GM12878 (cell line): ENCODE measurements around the gene NTM. TPM values are rescaled to one million over a fixed set of nuclear protein-coding genes. Genes with fewer than 3 reads are reported as not detected.

Source experiments
- ATAC-seq: fragments of 200-7000 bp; cut with Tn5 transposase; 3 replicates; pipeline ENCODE4 v1.9.1; 2020; ENCODE audit warnings: mild to moderate bottlenecking, moderate library complexity
- BruUV-seq: library from RNA; stranded (reverse); fragments of 400-500 nt; replicated peaks from 2 replicates; lab custom pipeline; 2021; lab: Mats Ljungman, UMichigan
- CTCF ChIA-PET: fragments of 300-600 bp; sonication (Branson Sonifier 250); formaldehyde crosslinking; extraction: SDS; loops from one replicate; lab custom pipeline; 2021; ENCODE audit warnings: inconsistent platforms; lab: Yijun Ruan, JAX
- POLR2A ChIA-PET: fragments of 350-600 bp; formaldehyde crosslinking; extraction: SDS; loops from one replicate; lab custom pipeline; 2021; ENCODE audit warnings: inconsistent platforms; lab: Charles Lee
- RAD21 ChIA-PET: fragments of 300-600 bp; sonication (Branson Sonifier 250); formaldehyde crosslinking; loops from one replicate; lab custom pipeline; 2023; ENCODE audit warnings: antibody characterized with exemption; ENCODE audit not compliant: unreplicated experiment; lab: Charles Lee
- SMC1A ChIA-PET: fragments of 300-600 bp; sonication (Branson Sonifier 250); formaldehyde crosslinking; loops from one replicate; lab custom pipeline; 2023; ENCODE audit not compliant: unreplicated experiment, uncharacterized antibody; lab: Charles Lee
- DNase-seq: peaks from one replicate; pipeline ENCODE4 v3.0.0-alpha.2; 2011; ENCODE audit warnings: low read depth, low spot score
- FAIRE-seq: peaks from 3 replicates; lab custom pipeline; 2011; peaks lifted over from hg19 to GRCh38; lab: Jason Lieb, UNC
- H2AFZ ChIP-seq: 2 replicates; pipeline ENCODE4 v1.6.0; 2011; ENCODE audit warnings: low read depth, low read length, control low read depth; ENCODE audit not compliant: control insufficient read depth
- H3K27ac ChIP-seq: 2 replicates; pipeline ENCODE4 v1.5.1; 2011; ENCODE audit warnings: control low read depth; ENCODE audit not compliant: control insufficient read depth, insufficient read depth
- H3K27me3 ChIP-seq, 2 experiments: replicated peaks in 1 of 2; 2 replicates each; pipeline versions ENCODE4 v1.6.0 to v1.6.1; 2011; ENCODE audit warnings: low read length in 1 of 2; ENCODE audit not compliant: control insufficient read depth in 2 of 2, insufficient read depth in 2 of 2
- H3K36me3 ChIP-seq, 2 experiments: 2 replicates each; pipeline ENCODE4 v1.5.1; 2011; ENCODE audit warnings: low read length in 1 of 2; ENCODE audit not compliant: control insufficient read depth in 2 of 2, insufficient read depth in 2 of 2
- H3K4me1 ChIP-seq: 2 replicates; pipeline ENCODE4 v1.6.1; 2011; ENCODE audit warnings: mild to moderate bottlenecking, low read length, moderate library complexity, mixed read lengths; ENCODE audit not compliant: control insufficient read depth, insufficient read depth
- H3K4me2 ChIP-seq: 2 replicates; pipeline ENCODE4 v1.6.0; 2011; ENCODE audit warnings: control low read depth; ENCODE audit not compliant: control insufficient read depth, insufficient read depth
- H3K4me3 ChIP-seq: fragments of 200-600 bp; sonication (generic); 2 replicates; pipeline ENCODE4 v1.5.1; 2016
- H3K79me2 ChIP-seq: 2 replicates; pipeline ENCODE4 v1.6.0; 2011; ENCODE audit warnings: low read length; ENCODE audit not compliant: control insufficient read depth, insufficient read depth
- H3K9ac ChIP-seq: 2 replicates; pipeline ENCODE4 v1.8.0; 2011; ENCODE audit warnings: low read length, control low read depth, mixed read lengths; ENCODE audit not compliant: control insufficient read depth, insufficient read depth
- H3K9me3 ChIP-seq: replicated peaks from 3 replicates; pipeline ENCODE4 v1.5.1; 2011; ENCODE audit warnings: mild to moderate bottlenecking, low read length; ENCODE audit not compliant: control insufficient read depth, insufficient read depth
- H4K20me1 ChIP-seq: 2 replicates; pipeline ENCODE4 v1.6.0; 2011; ENCODE audit not compliant: control insufficient read depth, insufficient read depth
- BHLHE40 ChIP-seq, 2 experiments: fragments of 450-650 bp in 1 of 2; IDR thresholded peaks; 2 replicates each; pipeline ENCODE4 v1.6.1; 2011 to 2017; ENCODE audit warnings: low read depth in 2 of 2, borderline replicate concordance in 1 of 2, improper control_type of control experiment in 1 of 2, low read length in 1 of 2, mild to moderate bottlenecking in 1 of 2
- CBX5 ChIP-seq: sonication (generic); IDR thresholded peaks from 2 replicates; pipeline ENCODE4 v1.6.1; 2016; ENCODE audit warnings: low read depth, moderate library complexity, mild to moderate bottlenecking, inconsistent platforms
- CHD4 ChIP-seq: fragments of 200-600 bp; sonication (generic); IDR thresholded peaks from 2 replicates; pipeline ENCODE4 v1.6.1; 2016; ENCODE audit warnings: mild to moderate bottlenecking
- CREM ChIP-seq: IDR thresholded peaks from 2 replicates; pipeline ENCODE4 v1.6.1; 2014; ENCODE audit warnings: antibody characterized with exemption, low read depth
- ELK1 ChIP-seq: IDR thresholded peaks from 2 replicates; pipeline ENCODE4 v1.6.1; 2012; ENCODE audit warnings: low read depth, low read length, improper control_type of control experiment
- FOS ChIP-seq: IDR thresholded peaks from 3 replicates; pipeline ENCODE4 v1.6.1; 2011; ENCODE audit warnings: borderline replicate concordance; ENCODE audit not compliant: insufficient read length; ENCODE audit errors: extremely low read depth
- HDAC2 ChIP-seq: fragments of 200-600 bp; sonication (generic); IDR thresholded peaks from 2 replicates; pipeline ENCODE4 v1.6.1; 2017
- HDGF ChIP-seq: fragments of 450-650 bp; IDR thresholded peaks from 2 replicates; pipeline ENCODE4 v1.6.1; 2016; ENCODE audit warnings: antibody characterized with exemption
- KLF5 ChIP-seq: fragments of 450-650 bp; IDR thresholded peaks from 2 replicates; pipeline ENCODE4 v1.6.1; 2014; ENCODE audit warnings: mild to moderate bottlenecking; ENCODE audit not compliant: partially characterized antibody
- LARP7 ChIP-seq: fragments of 450-650 bp; IDR thresholded peaks from 2 replicates; pipeline ENCODE4 v1.6.1; 2017; ENCODE audit warnings: mild to moderate bottlenecking
- MEF2A ChIP-seq: IDR thresholded peaks from 2 replicates; pipeline ENCODE4 v1.6.1; 2011; ENCODE audit warnings: low read depth, mild to moderate bottlenecking, low read length, moderate library complexity; ENCODE audit not compliant: insufficient read depth
- MXI1 ChIP-seq: fragments of 150-350 bp; IDR thresholded peaks from 2 replicates; pipeline ENCODE4 v1.6.1; 2011; ENCODE audit warnings: low read depth, mild to moderate bottlenecking, inconsistent platforms, low read length, improper control_type of control experiment
- NR2F1 ChIP-seq: fragments of 450-650 bp; conservative IDR thresholded peaks from 2 replicates; pipeline ENCODE4 v1.6.1; 2017; ENCODE audit warnings: mild to moderate bottlenecking
- REST ChIP-seq: IDR thresholded peaks from 2 replicates; pipeline ENCODE4 v1.6.1; 2012; ENCODE audit warnings: mild to moderate bottlenecking, low read depth, low read length
- RFX5 ChIP-seq: IDR thresholded peaks from 2 replicates; pipeline ENCODE4 v1.6.1; 2011; ENCODE audit warnings: low read depth, low read length, improper control_type of control experiment
- RUNX3 ChIP-seq: IDR thresholded peaks from 2 replicates; pipeline ENCODE4 v1.6.1; 2012; ENCODE audit warnings: low read length, inconsistent platforms
- SIN3A ChIP-seq: IDR thresholded peaks from 2 replicates; pipeline ENCODE4 v1.6.1; 2012; ENCODE audit warnings: low read depth, low read length, improper control_type of control experiment
- SMAD1 ChIP-seq: fragments of 450-650 bp; IDR thresholded peaks from 2 replicates; pipeline ENCODE4 v1.6.1; 2018; ENCODE audit warnings: mild to moderate bottlenecking, low read depth; ENCODE audit not compliant: partially characterized antibody
- SMAD5 ChIP-seq: IDR thresholded peaks from 2 replicates; pipeline ENCODE4 v1.6.1; 2016; ENCODE audit warnings: antibody characterized with exemption, low read depth
- SP1 ChIP-seq: IDR thresholded peaks from one replicate; pipeline ENCODE4 v1.6.1; 2011; ENCODE audit warnings: low read depth, low read length
- SREBF1 ChIP-seq: IDR thresholded peaks from 2 replicates; pipeline ENCODE4 v1.6.1; 2012; ENCODE audit warnings: mild to moderate bottlenecking, low read length
- STAT3 ChIP-seq: IDR thresholded peaks from 2 replicates; pipeline ENCODE4 v1.6.1; 2011; ENCODE audit warnings: low read depth, low read length, improper control_type of control experiment
- YY1 ChIP-seq: IDR thresholded peaks from 2 replicates; pipeline ENCODE4 v1.6.1; 2011; ENCODE audit warnings: low read depth, mild to moderate bottlenecking, low read length
- WGBS: methylation state at CpG from one replicate; pipeline ENCODE4 v1.1.6; 2016; ENCODE audit warnings: low lambda C conversion rate; ENCODE audit not compliant: insufficient replicate concordance, insufficient coverage; ENCODE audit errors: missing lambda C conversion rate; 5-methylcytosine and 5-hydroxymethylcytosine counted together
- in situ Hi-C: fragments of 300-500 bp; cut with MboI; formaldehyde crosslinking; loops from 9 replicates; pipeline ENCODE4 v1.14.3; 2018; ENCODE audit warnings: mixed read lengths
- intact Hi-C: fragments of 100-400 bp; cut with micrococcal nuclease; formaldehyde crosslinking; loops from one replicate; pipeline ENCODE4 v1.14.2; 2022; ENCODE audit not compliant: unreplicated experiment
- polyA plus RNA-seq, 11 experiments: library from polyadenylated mRNA; depleted of rRNA in 4 of 11; unstranded in 6 of 11; stranded (reverse) in 5 of 11; fragments of >200 nt; fragmentation: Nextera tagmentation in 4 of 11; fragmentation: Illumina TruSeq in 1 of 11; extraction: Ambion mirVana in 4 of 11; extraction: Trizol in 1 of 11; gene quantifications; 1 replicate in 1 of 11; 2 replicates in 10 of 11; pipeline versions ENCODE4 v1.2.1 to v1.2.3, GENCODE V29; 2011 to 2016; ENCODE audit warnings: inconsistent platforms in 2 of 11, missing spikeins in 2 of 11, low read depth in 1 of 11
- total RNA-seq, 4 experiments: library from RNA; depleted of rRNA in 3 of 4; stranded (reverse); fragments of >200 nt in 3 of 4; fragmentation: Illumina TruSeq in 1 of 4; extraction: Trizol in 1 of 4; gene quantifications; 2 replicates each; pipeline versions ENCODE4 v1.2.1 to v1.2.3, GENCODE V29; 2013 to 2021

The NTM gene
- total and polyA plus RNA-seq, 10 of the 15 experiments (the other 5 are each of a cell fraction or from before 2014, with no cell fraction given): not detected

- no peak for TF ChIP-seq REST
- TF ChIP-seq MEF2A: no peak
- no peak for TF ChIP-seq CREM
- TF ChIP-seq CHD4: no peak
- TF ChIP-seq BHLHE40 (IDR thresholded peaks at IDR 0.05; ENCODE audit: borderline replicate concordance in 1 of 2, low read depth in 2 of 2, low read length in 1 of 2): no peak
- no peak for TF ChIP-seq SREBF1
- TF ChIP-seq SP1: no peak
- no peak for TF ChIP-seq FOS
- no peak for TF ChIP-seq YY1
- TF ChIP-seq CBX5: no peak
Observed at GRCh38 chr11:131614631-131615030, 244.2 kb downstream of the NTM start (continued).

GRCh38 chr11:131615611-131616010 is 245.2 kb downstream of the NTM start:
- intact Hi-C loops (no loop called here), in situ Hi-C loops (no loop called here)
- FAIRE-seq (no peak), ATAC-seq (no peak), DNase-seq (no peak)
- H3K9me3 ChIP-seq: no peaks in the 10 kb centered on the region
- no peaks in the 10 kb centered on the region for H4K20me1 ChIP-seq
- no peak overlapping the region for H3K27ac ChIP-seq
- no peak for TF ChIP-seq KLF5
- TF ChIP-seq RFX5: no peak
- no peak for TF ChIP-seq SIN3A
- no peak for TF ChIP-seq HDGF
- no peak for TF ChIP-seq HDAC2
- TF ChIP-seq LARP7: no peak
- no peak for TF ChIP-seq NR2F1
- no peak for TF ChIP-seq RUNX3
- TF ChIP-seq SMAD5: no peak
- no peak for TF ChIP-seq SMAD1
- no peak for TF ChIP-seq MXI1
- no peak for TF ChIP-seq STAT3
- no peak for TF ChIP-seq ELK1
- no peak for TF ChIP-seq SREBF1
- CTCF ChIA-PET: interaction anchor here (1.0 kb wide), 1 partner anchor 11 kb away, joined by 4 read pairs; no protein-coding TSS in a partner anchor
- SMC1A ChIA-PET: no interaction called here
- no peaks in the 10 kb centered on the region for H3K79me2 ChIP-seq
- no peaks in the 10 kb centered on the region for H3K36me3 ChIP-seq
- H3K4me3 ChIP-seq: no peak overlapping the region
- H2AFZ ChIP-seq: no peak overlapping the region
- no TSS peak for BruUV-seq
- H3K4me2 ChIP-seq: no peak overlapping the region
- H3K27me3 ChIP-seq: peaks cover 2 to 3% of the 10 kb centered on the region in 2 experiments; a peak in 2 of 4 replicates
- H3K9ac ChIP-seq: no peak overlapping the region
- no peaks in the 10 kb centered on the region for H3K4me1 ChIP-seq
- POLR2A ChIA-PET: no interaction called here
- WGBS: 25% methylated on average over 11 of the region's 11 CpGs
- RAD21 ChIA-PET: no interaction called here
